ENCODE results near the gene DYNC1I1. TPM values are rescaled to one million over a fixed set of nuclear protein-coding genes. Genes with fewer than 3 reads are reported as not detected.

Gene DYNC1I1
- total and polyA plus RNA-seq, 8 donors, result 1.6 to 16.0 (median 9.6) TPM

DNA sequence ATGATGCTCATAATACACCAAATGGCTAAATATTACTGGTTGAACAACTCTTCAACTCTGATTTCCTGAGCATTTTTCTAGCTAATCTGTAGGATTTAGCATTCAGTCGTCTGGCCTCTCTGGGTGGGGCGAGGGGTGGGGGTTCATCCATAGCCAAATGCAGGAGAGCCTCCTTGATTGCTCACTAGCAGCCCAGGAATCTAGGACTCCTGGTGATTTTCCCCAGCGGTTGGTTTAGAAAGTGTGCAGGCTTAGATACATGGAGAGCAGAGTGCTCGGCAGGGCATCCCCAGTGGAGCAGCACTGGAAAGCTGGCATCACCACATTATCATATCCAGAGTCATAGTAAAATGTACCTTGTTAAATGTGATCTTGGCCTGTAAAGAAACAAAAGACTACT, 136.1 kb downstream of the DYNC1I1 start:
- TF ChIP-seq, protein P1, sequence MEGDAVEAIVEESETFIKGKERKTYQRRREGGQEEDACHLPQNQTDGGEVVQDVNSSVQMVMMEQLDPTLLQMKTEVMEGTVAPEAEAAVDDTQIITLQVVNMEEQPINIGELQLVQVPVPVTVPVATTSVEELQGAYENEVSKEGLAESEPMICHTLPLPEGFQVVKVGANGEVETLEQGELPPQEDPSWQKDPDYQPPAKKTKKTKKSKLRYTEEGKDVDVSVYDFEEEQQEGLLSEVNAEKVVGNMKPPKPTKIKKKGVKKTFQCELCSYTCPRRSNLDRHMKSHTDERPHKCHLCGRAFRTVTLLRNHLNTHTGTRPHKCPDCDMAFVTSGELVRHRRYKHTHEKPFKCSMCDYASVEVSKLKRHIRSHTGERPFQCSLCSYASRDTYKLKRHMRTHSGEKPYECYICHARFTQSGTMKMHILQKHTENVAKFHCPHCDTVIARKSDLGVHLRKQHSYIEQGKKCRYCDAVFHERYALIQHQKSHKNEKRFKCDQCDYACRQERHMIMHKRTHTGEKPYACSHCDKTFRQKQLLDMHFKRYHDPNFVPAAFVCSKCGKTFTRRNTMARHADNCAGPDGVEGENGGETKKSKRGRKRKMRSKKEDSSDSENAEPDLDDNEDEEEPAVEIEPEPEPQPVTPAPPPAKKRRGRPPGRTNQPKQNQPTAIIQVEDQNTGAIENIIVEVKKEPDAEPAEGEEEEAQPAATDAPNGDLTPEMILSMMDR (IDR thresholded peaks at IDR 0.05), result no peak
- peaks cover 0 to 5% of the 10 kb centered on the region in 2 donors for H3K27me3 ChIP-seq
- DNase-seq (no peak), ATAC-seq (no peak)
- H3K4me3 ChIP-seq, result no peak overlapping the region
- no peaks in the 10 kb centered on the region for H3K4me1 ChIP-seq
- intact Hi-C loops (cut with DNase I), result no loop called here
- no peaks in the 10 kb centered on the region for H3K9me3 ChIP-seq
- no peaks in the 10 kb centered on the region for H3K36me3 ChIP-seq
- no peak overlapping the region for H3K27ac ChIP-seq

DNA sequence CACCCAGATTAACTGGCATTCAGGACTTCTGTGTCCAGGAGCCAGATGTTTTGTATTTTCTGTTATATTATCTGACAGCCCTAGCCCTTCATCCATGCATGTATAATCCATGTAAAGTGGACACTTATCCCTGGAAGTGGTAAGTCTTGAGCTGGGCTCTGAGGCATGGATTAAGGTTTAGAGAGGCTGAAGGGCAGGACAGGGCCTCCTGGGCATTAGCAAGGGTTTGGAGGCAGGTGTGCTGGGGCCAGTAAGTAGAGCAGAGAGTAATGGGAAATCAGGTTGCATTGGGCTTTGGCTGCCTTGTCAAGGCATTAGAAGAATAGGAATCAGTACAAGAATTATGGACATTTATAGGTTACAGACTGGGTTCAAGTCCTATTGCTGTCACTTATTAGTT, 138.0 kb downstream of the DYNC1I1 start:
- Histone ChIP-seq H3K27me3 (peaks cover 0 to 5% of the 10 kb centered on the region in 2 donors), H3K27ac (no peak overlapping the region), H3K4me3 (no peak overlapping the region), H3K9me3 (no peaks in the 10 kb centered on the region), H3K36me3 (no peaks in the 10 kb centered on the region), H3K4me1 (no peaks in the 10 kb centered on the region)
- intact Hi-C loops (cut with DNase I), result loop anchor here in 1 of 2 donors (10.0 kb wide), 1 partner anchor 1114 kb away; the partner anchor contains the start of gene DLX5
- TF ChIP-seq, protein P1 (IDR thresholded peaks at IDR 0.05), result no peak
- DNase-seq (no peak), ATAC-seq (no peak)

DNA sequence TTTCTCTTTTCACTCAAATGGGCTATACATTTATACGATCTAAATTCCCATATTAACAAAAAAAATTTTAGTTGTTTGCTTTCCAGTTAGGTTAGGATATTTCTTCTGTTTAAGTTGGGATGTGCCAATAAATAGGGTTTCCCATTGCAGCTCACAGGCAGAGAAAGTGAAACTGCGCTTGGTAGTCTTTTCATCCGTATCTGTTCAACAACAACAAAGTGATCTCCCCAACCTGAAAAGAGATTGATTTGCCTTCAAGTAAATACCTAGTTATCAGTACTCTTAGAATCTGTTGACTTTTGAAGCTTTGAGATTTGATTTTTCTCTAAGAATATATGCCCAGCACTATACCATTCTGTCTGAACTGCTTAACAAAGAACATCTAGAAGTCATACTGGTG, 143.4 kb downstream of the DYNC1I1 start:
- H3K4me1 ChIP-seq, result no peaks in the 10 kb centered on the region
- H3K9me3 ChIP-seq, result no peaks in the 10 kb centered on the region
- no peak for ATAC-seq
- no peaks in the 10 kb centered on the region for H3K36me3 ChIP-seq
- peaks cover 0 to 5% of the 10 kb centered on the region in 2 donors for H3K27me3 ChIP-seq
- no peak overlapping the region for H3K27ac ChIP-seq
- no peak for DNase-seq
- no peak overlapping the region for H3K4me3 ChIP-seq
- TF ChIP-seq, protein P1 (IDR thresholded peaks at IDR 0.05), result no peak
- intact Hi-C loops (cut with DNase I), result loop anchor here in 1 of 2 donors (10.0 kb wide), 1 partner anchor 1109 kb away; the partner anchor contains the start of gene DLX5

DNA sequence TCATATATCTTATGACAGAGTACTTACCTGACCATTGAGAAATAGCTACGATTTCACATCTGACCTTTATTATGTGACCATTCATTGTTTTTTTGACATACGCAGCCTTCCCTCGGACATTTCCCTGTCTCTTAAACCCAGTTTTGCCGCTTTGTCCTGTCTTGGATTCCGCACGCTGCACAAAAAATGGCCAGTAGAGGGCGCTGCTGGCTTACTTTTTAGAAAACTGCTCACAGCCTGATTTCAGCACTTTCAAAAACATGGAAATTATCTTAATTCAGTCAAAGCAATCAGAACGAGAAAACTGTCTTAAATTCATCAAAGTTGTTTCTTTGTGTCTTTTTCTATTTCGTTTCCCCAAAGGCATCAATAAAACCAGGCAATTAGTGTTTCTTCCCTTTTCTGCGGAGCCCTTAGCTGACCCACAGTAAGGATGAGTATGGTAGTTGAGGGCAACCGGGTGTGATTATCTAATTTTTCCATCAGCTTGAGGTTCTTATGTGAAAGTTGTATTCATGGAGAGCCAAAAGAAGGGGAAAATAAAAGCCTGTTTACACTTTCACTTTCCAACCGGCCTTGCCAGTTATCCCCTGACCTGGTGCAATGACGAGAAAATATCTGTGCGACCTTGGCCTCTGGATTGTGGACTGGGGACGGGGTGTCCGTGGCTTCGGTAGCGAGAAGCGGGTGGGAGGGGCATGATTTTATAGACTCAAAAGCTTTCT, 144.4 kb downstream of the DYNC1I1 start:
- Histone ChIP-seq H3K9me3 (no peaks in the 10 kb centered on the region), H3K4me3 (peak overlapping the region in 1 of 2 donors; percentile 12), H3K4me1 (no peaks in the 10 kb centered on the region), H3K36me3 (no peaks in the 10 kb centered on the region), H3K27me3 (peaks cover 0 to 5% of the 10 kb centered on the region in 2 donors), H3K27ac (no peak overlapping the region)
- ATAC-seq, result peak; percentile 86
- peak; percentile 57 to 89 (median 82) for DNase-seq
- intact Hi-C loops (cut with DNase I), result loop anchor here in 1 of 2 donors (10.0 kb wide), 1 partner anchor 1108 kb away; the partner anchor contains the start of gene DLX5
- TF ChIP-seq, protein P1 (IDR thresholded peaks at IDR 0.05), result peak; percentile 85 to 89

DNA sequence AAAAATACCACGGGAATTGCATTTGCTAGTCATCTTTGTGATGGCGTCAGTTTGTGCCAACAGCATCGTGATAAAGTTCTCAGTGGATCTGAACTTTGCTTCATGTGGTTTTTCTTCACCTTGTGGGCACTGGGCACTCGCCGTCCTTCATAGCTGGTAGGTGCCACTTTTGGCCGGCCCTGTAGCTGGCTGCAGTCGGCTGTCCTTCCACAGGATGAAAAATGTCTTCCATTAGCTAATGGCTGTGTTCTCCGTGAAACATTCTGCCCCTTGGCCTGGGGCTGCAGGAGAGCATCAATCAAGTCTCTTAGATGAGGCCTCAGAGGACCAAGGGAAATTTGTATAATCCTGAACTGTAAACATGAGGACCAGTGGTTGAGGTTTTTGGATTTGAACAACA, 145.3 kb downstream of the DYNC1I1 start:
- TF ChIP-seq, protein P1 (IDR thresholded peaks at IDR 0.05), result no peak
- Histone ChIP-seq H3K36me3 (no peaks in the 10 kb centered on the region), H3K4me3 (peak overlapping the region in 1 of 2 donors; percentile 12), H3K9me3 (no peaks in the 10 kb centered on the region), H3K4me1 (no peaks in the 10 kb centered on the region), H3K27ac (no peak overlapping the region), H3K27me3 (peaks cover 0 to 5% of the 10 kb centered on the region in 2 donors)
- intact Hi-C loops (cut with DNase I), result loop anchor here in 1 of 2 donors (10.0 kb wide), 1 partner anchor 1107 kb away; the partner anchor contains the start of gene DLX5
- DNase-seq, result peak in 1 of 4 donors; percentile 34
- no peak for ATAC-seq
